HG02623 (cell line): ENCODE data around the gene SYCP2.
A peak's percentile ranks its signal among the peaks of the same experiment; 100 is the strongest.

Experiments used
- ATAC-seq: cut with Tn5 transposase; IDR thresholded peaks from one replicate; pipeline ENCODE4 v1.9.1; 2021; ENCODE audit warnings: moderate library complexity; ENCODE audit not compliant: unreplicated experiment

The SYCP2 gene

DNA sequence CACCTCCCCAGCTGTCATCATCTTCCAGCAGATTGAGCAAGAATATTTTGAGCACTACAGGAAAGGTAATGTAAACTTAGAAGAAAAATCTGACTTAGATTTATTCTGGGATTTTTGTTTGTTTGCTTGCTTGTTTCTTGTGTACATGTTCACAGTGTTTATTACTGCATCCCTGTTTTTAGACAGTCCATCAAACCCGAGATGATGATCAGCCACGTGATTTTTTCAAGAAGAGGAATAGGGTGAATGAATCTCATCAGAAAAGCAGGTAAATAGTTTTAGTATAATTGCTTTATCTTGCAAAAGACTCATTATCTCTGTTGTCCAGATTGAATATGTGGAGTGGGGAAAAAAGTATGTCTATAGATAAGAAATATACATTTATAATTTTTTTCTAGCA is 8.8 kb upstream of the SYCP2 start:
- ATAC-seq: no peak

DNA sequence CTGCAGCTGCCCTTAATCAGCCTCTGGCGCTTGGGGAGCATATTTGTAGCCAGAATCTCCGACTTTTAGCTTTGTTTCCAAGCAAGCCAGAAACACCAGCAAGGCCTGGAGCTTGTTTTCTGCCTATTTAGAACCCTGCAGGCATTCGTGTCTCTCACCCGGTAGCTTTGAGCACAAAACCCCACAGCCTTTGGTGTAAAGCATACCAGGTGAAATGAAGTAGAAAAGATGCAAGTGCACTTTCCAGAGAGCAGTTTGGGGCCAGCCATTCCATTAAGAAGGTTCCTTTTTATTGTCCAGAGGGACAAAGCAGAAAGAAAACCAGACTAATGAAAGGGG is 7.5 kb upstream of the SYCP2 start:
- no peak for ATAC-seq

DNA sequence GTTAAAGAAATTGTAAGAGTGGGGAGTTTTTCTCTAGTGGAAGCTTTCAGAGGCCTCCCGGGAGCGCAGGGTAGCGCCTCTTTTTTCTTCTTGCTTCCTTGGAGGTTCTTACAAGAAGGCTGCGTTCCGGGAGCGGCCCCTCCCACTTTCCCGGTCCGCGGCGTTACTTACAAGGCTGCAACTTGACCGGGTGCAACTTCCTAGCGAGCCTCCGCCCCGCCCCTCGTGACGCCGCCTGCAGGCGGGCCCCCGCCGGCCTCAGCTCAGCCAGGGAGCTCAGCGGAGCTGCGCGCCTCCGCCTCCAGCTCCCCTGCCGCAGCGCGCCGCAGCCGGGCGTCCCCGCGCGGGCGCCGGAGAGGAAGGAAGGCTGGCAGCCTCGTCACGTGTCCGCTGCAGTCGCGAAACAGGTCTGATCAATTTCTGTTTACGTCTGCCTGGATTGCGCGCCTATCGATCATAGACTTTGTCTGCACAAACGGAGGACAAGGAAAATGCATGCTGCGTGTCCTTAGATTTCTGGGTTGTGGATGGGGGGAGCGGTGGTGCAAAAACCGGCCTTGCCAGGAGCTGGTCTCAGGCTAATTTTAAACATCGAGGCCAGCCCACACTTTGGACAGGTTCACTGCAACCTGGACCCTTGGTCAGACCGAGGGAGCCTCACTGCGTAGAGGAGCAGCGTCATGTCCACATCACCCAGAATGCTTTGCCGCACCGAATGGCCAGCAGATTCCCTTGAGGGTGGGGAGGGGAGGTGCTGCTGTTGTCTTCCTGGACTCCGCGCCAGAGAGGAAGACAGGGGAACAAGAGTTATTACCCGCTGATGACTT is 6.9 kb upstream of the SYCP2 start, which contains the start of the genes FAM217B and PPP1R3D:
Gene FAM217B, plus strand, starts transcription at position 261 of the 827 bp plus-strand sequence. CDS start 3,555 bp downstream, outside the sequence.
Gene PPP1R3D, minus strand, starts transcription at position 177 of the 827 bp plus-strand sequence. CDS start 374 bp downstream, outside the sequence.
- ATAC-seq: peak; percentile 93

DNA sequence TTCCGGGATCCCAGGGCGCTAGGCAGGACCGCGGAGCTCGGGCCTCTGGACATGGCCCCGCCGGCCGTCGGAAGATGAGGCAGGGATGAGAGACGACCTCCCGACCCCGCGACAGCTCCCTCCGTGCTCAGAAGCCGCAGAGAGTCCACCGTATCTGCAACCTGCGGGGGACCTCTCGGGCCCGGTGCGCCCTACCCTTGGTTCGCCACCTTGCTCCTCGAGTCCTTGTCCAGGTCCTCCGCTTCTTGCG is 6.4 kb upstream of the SYCP2 start:
- peak; percentile 23 for ATAC-seq

DNA sequence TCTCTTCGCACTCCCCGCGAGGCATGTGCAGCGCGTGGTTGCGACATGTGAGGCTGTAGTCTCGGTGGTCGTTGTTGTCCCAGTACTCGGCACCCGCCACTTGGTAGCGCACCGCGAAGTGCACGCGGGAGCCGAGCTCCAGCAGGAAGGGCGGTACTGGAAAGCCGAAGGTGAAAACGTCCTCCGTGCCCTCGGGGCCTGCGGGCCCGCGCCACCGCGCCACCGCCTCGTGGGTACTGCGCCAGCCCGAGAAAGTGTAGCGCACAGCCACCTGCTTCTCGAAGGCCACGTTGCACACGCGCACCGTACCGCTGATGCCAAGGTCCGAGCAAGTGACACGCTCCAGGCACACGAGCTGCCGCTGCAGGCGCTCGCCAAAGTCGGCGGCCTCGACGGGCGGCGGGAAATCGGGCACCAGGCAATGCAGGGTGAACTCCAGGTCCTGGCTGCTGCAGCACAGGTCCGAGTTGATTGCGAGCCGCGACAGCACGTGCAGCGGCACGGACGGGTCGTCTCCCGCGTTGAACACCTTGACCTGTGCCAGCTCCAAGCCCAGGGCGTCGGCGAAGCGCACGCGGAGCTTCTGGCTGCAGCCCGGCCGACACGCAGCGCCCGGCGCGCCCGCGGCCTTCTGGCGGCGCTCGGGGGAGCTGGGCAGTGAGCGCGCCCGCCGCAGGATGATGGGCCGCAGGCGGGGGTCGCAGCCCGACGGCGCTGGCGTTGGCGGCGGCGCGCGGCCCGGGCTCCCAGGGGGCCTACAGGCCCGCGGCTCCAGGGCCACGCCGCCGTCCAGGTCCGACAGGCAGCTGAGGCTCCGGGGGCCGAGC is 5.8 kb upstream of the SYCP2 start:
- ATAC-seq: peak; percentile 15

DNA sequence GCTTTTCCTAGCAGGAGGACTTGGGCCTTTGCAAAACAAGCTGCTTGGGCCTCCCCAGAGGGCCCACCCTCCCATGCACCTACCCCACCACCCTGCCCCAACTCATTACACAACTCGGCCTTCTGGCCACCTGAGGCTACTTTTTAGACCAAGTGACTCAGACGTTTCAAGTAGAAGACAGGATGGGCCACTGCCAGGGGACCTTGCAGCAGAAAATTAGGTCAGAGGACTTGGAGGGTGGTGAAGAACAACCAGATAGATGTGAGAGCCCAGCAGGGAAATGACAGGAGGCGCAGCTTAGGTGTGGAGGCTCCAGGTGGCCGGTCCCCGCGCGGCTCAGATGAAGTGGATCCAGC is 5.2 kb upstream of the SYCP2 start:
- no peak for ATAC-seq

DNA sequence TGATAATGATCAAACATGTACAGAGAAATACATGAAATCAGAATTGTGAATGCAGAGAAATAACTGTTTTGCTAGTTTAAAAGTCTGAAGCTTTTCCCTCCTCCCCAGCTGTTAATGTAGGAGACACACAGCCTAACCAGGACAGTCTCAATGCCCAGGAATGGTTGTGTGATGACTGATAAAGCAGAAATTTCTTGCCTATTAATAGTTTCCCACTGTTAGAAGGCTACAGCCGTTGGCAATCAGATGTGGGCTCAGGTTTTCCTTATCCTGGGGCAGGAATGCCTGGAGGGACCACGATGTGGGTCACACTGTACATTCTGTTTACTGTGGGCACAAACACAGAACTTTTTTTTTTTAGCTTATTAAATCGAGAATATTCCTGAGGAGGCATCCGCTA is 4.8 kb upstream of the SYCP2 start:
- ATAC-seq: no peak

DNA sequence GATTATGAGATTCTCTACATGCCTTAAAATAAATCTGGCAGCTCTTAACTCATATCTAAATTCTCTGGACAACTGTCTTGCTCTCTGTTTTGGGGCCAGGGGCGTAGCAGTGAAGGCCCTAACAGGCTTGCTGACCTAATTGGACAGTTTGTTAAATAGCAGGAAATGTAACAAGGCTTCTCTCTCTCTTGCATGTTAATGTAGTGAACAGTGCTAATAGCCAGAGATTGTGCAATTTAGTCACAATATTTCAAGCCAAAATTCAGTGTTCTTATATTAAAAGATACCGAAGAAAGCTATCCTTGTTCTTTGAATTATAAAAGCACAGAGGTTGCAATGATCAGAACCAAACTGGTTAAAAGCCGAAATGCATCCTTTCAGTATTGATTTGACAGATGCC is 3.7 kb upstream of the SYCP2 start:
- no peak for ATAC-seq

DNA sequence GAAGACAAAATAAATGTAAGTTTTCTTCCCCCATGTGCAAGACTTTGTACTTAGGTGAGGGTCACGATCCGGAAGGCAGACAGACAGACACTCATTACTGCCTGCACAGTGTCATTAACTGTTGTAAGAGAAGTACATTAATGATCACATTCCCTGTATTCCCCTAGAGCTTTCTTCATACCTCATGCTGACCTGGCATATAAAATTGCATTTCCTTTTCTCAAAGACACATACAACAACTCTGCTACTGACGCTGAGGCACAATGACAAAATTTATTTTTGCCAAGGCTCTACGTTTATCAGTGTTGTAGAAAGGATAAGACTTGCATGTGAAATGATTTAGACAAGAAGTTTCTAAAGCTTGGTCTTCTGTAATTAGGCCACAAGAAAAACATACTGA is 3.0 kb upstream of the SYCP2 start:
- ATAC-seq: no peak

DNA sequence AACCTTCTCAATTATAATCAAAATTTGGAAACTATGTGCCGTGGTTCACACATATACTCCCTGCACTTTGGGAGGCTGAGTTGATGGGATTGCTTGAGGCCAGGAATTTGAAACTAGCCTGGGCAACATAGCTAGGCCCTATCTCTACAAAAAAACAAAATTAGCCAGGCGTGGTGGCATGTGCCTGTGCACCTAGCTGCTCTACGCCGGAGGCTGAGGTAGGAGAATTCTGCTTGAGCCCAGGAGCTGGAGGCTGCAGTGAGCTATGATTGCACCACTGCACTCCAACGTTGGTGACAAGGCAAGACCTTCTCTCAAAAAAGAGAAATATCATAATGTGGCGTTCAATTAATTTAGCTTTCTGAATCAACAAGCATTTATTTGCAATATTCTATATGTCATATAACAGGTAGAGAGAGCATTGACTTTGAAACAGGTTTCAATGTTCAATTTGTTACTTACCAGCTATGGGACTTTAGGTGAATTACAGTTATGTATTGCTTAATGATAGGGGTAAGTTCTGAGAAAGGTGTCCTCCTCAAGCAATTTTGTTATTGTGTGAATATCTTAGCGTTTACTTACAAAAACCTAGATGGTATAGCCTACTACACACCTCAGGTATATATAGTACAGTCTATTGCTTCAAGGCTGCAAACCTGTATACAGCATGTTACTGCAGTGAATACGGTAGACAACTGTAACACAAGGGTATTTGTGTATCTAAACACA is 2.2 kb upstream of the SYCP2 start:
- ATAC-seq: no peak

DNA sequence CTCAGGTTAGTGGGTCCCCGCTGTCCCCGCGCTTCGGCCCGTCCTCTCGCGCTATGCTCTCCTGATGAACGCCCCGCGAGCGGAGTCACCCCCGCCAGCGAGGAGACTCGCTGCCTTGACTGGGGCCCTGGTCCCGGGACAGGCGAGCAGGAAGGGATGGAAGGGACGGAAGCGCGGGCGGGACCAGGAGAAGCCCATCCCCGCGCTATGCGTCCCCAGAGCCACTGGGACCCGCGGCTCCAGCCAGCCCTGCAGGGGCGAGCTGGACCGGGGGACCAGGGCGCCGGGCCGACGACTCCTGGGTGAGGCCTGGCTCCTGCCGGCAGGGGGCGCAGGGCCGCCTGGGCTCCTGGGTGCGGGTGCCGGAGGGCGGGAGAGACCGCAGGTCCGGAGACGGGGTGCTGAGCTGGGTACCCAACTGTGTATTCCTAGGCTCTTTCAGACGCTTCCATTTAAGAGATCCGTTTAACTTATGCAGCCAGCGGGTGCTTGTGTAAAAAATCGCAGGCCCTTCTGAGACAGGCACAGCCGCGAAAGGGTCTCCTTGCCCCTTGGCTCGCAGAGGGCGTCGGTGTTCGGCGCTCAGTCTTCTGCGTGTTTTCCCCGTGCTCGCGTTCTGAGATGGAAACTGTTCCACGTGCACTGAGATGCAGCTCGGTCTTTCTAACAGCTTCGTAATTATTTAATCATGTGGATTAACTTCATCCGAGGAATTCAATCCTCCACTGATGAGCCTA is 580 bp upstream of the SYCP2 start:
- peak; percentile 80 for ATAC-seq

DNA sequence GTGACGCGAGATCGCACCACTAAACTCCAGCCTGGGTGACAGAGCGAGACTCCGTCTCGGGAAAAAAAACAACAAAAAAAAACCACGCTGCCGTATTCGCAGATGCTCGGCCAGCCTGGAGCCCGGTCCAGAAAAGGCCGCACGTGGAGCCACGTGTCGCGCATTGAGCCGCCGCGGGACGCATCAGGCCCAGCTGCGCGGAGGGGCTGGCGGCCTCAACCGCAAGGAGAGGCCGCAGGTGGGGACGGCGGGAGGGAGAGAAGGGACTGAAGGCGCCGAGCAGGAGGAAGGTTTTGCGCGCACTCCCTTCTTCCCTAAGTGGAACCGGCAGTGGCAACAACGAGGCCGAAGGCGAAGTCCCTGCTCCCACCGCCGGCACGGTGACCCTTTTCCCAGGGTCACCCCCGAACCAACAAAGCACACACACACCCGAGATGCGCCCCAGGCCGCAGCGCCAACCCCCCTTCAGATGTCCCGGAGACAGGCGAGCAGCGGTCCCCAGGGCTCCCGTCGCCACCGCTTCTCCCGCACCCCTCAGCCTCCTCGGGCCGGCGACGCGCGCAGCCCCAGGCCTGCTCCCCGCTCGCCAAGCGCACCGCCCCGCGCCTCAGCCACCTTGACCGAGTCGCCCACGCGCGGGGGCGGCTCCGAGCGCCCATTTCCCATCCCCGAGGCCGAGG is 681 bp downstream of the SYCP2 start:
- ATAC-seq: no peak

DNA sequence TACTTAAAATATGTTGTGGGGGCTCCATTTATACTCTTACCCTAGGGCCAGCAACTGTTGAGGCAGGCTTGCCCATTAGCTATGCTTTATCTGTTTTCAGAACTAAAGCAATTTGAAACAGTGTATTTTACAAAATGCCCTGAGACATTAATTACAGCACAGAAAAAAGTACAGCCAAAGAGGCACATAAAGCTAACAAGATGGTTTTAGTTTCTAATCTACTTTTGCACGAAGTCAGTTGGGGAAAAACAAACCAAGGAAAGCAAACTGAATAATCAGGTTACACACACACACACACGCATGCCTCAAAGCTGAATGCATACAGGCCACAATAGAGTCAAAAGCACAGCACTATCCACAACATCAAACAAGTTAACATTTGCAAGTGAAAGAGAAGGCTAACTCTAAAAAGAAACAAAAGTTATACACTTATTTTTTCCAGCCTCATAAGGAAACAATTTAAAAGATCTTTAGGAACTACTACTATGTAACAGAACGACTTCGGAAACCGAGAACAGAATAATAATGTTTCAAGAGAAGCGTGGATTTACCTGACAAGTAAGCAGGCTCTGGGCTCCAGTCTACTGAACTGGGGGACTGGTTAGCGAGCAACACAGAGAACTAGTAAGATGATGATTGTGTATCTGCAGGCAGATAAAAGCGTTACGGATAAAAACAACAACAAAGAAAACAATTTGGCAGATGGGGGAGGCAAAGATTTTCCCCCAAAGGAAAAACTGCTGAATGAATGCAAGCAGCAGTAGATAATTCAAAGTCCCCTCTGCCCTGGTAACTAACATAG is 1.7 kb downstream of the SYCP2 start:
- no peak for ATAC-seq

DNA sequence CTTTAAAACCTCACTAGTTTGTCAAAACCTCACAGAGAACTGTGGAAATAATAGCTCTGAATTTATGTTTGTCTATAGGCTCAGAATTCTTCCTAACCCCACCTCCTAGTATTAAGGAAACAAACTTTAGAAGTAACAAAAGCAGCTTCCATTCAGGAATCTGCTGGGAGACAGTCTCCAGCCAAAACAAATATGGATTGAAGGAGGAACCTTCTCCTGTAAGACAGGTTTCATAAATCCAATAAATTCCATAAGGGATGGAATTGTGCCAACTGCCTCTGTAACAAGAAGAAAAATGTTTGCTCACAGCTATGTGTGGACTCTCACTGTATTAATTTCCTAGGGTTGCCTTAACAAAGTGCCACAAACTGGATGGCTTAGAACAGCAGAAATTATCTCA is 7.5 kb downstream of the SYCP2 start:
- ATAC-seq: no peak

DNA sequence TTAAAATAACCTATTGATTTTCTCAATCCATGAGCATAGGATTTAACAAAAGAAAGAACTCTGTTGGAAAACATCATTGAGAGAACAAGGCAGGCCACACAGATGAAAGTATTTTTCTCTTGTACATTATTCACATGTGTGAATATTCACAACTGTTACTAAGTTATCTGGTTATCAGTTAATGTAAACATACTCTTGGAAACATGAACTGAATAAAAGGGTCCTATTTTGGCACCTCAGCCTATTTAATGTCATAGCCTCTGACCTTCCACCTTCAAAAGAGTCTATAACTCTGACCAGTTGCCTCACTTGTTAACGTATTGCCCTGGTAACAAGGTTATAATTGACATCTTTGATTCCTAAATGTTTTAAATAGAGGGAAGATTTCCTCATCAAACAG is 8.1 kb downstream of the SYCP2 start:
- no peak for ATAC-seq

DNA sequence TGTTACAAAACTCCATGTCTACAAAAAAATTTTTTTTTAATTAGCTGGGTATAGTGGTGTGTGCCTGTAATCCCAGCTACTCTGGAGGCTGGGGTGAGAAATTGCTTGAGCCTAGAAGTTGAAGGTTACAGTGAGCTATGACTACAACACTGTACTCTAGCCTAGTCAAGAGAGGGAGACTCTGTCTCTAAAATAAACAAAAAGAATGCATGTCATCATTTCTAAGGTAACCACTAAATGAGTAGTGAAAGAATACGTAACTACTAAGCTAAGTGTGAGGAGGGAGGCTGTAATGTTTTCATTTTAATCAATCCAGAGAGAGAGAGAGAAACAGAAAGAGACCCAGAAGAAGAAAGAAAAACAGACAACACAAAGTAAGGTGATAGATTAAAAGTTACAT is 9.9 kb downstream of the SYCP2 start:
- no peak for ATAC-seq

DNA sequence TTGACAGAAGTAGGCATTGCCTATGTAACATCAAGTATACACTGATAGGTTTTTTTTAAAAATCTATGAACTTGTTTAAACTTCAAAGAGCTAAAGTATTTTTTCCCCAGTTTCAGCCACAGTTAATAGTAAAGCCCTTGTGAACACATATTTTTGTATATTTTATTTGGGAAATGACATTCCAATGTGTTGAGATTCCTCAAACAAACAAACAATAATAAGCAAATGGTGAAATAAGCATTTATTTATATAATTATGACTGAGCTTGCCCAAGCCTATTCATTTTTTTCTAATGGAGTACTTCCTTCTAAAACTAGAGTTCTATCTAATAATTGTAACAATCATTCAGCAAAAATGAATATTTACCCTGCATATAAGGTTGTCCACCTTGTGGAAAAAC is 12.5 kb downstream of the SYCP2 start:
- no peak for ATAC-seq

DNA sequence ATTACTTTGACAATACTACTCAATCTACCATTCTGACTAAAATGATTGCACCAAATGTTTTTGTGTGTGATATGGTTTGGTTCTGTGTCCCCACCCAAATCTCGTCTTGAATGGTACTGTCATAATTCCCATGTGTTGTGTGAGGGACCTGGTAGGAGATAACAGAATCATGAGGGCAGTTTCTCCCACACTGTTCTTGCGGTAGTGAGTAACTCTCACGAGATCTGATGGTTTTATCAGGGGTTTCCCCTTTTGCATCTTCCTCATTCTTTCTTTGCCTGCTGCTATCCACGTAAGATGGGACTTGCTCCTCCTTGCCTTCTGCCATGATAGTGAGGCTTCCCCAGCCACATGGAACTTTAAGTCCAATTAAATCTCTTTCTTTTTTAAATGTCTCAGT is 20.8 kb downstream of the SYCP2 start:
- ATAC-seq: no peak

DNA sequence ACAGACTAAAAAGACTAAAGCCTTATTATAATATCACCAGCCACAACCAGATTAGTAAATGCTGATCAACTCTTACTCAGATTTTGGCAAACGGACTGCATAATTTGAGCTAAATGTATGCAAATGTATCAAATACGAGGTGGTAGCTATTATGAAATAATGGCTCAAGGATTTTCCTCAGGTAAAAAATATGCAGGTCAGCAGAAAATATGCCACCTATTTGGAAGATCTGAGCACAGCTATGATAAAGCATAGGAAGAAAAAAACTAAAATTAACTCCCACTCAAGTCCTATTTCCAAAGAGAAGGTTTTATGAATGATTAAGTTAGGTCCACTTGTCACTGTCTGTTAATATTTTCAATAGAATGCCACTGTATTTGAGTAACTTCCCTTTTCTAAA is 22.4 kb downstream of the SYCP2 start:
- no peak for ATAC-seq

DNA sequence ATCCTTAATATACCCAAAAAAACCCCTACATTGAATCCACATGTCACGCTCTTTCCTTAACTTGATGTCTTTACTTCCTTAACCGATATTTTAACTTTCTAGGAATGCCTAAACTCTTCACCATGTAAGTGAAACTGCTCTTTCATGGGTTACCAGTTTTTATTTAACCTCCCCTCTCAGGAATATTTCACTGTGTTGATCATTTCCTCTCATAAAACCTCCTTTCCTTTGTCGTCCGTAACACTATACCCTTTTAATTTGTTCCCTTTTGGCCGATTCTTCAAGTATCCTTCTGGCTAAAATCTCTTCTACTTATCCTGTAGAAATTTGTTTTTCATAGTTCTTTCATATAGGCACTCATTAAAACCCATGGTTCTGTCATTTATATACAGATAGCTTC is 24.6 kb downstream of the SYCP2 start:
- no peak for ATAC-seq
